ENCODE measurements around the gene EXOC5. TPM values are rescaled to one million over a fixed set of nuclear protein-coding genes. Genes with fewer than 3 reads are reported as not detected.

Gene EXOC5
- polyA plus RNA-seq, 1 donor from 2014 or later = 138 TPM

- no peaks in the 10 kb centered on the region for H4K20me1 ChIP-seq (ENCODE audit: insufficient read depth)
- no peak overlapping the region for H3K9ac ChIP-seq (ENCODE audit: low read length)
- no peak overlapping the region for H3K4me3 ChIP-seq (ENCODE audit: low read length)
- no peak overlapping the region for H3K27ac ChIP-seq (ENCODE audit: low read length)
- no peaks in the 10 kb centered on the region for H3K36me3 ChIP-seq (ENCODE audit: insufficient read depth, low read length)
- no peaks in the 10 kb centered on the region for H3K9me2 ChIP-seq (ENCODE audit: insufficient read depth, low read length)
- H3K9me3 ChIP-seq (ENCODE audit: low read length) = no peaks in the 10 kb centered on the region
- no peaks in the 10 kb centered on the region for H3F3A ChIP-seq (ENCODE audit: insufficient read depth, low read length, poor library complexity, severe bottlenecking)
- no peak overlapping the region for H3K4me2 ChIP-seq (ENCODE audit: low read length)
- H2AFZ ChIP-seq (ENCODE audit: low read depth, low read length) = no peak overlapping the region
- no peak for TF ChIP-seq EP300 (conservative IDR thresholded peaks at IDR 0.05; ENCODE audit: poor library complexity, severe bottlenecking)
- no peak for TF ChIP-seq EZH2 (IDR thresholded peaks at IDR 0.05; ENCODE audit: borderline replicate concordance, insufficient read depth, low read length, poor library complexity, severe bottlenecking)
- no peak for TF ChIP-seq TAF1 (IDR thresholded peaks at IDR 0.05; ENCODE audit: low read depth)
- TF ChIP-seq SMC3 (conservative IDR thresholded peaks at IDR 0.05; ENCODE audit: poor library complexity) = no peak
- TF ChIP-seq RAD21 (conservative IDR thresholded peaks at IDR 0.05) = no peak
- no peak for TF ChIP-seq POLR2AphosphoS5 (IDR thresholded peaks at IDR 0.05)
- no peak for TF ChIP-seq MXI1 (conservative IDR thresholded peaks at IDR 0.05; ENCODE audit: poor library complexity, severe bottlenecking)
- no peak for TF ChIP-seq CTCF (IDR thresholded peaks at IDR 0.05; ENCODE audit: poor library complexity, severe bottlenecking)
- TF ChIP-seq, protein P1, sequence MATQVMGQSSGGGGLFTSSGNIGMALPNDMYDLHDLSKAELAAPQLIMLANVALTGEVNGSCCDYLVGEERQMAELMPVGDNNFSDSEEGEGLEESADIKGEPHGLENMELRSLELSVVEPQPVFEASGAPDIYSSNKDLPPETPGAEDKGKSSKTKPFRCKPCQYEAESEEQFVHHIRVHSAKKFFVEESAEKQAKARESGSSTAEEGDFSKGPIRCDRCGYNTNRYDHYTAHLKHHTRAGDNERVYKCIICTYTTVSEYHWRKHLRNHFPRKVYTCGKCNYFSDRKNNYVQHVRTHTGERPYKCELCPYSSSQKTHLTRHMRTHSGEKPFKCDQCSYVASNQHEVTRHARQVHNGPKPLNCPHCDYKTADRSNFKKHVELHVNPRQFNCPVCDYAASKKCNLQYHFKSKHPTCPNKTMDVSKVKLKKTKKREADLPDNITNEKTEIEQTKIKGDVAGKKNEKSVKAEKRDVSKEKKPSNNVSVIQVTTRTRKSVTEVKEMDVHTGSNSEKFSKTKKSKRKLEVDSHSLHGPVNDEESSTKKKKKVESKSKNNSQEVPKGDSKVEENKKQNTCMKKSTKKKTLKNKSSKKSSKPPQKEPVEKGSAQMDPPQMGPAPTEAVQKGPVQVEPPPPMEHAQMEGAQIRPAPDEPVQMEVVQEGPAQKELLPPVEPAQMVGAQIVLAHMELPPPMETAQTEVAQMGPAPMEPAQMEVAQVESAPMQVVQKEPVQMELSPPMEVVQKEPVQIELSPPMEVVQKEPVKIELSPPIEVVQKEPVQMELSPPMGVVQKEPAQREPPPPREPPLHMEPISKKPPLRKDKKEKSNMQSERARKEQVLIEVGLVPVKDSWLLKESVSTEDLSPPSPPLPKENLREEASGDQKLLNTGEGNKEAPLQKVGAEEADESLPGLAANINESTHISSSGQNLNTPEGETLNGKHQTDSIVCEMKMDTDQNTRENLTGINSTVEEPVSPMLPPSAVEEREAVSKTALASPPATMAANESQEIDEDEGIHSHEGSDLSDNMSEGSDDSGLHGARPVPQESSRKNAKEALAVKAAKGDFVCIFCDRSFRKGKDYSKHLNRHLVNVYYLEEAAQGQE (IDR thresholded peaks at IDR 0.05; ENCODE audit: borderline replicate concordance) = no peak
- H3K27me3 ChIP-seq (ENCODE audit: insufficient read depth, low read depth, low read length) = no peaks in the 10 kb centered on the region
- no peaks in the 10 kb centered on the region for H3K79me2 ChIP-seq (replicated peaks; ENCODE audit: insufficient read depth, low read length)
Observed at GRCh38 chr14:57171363-57171762, 97.3 kb downstream of the EXOC5 start.

DNA sequence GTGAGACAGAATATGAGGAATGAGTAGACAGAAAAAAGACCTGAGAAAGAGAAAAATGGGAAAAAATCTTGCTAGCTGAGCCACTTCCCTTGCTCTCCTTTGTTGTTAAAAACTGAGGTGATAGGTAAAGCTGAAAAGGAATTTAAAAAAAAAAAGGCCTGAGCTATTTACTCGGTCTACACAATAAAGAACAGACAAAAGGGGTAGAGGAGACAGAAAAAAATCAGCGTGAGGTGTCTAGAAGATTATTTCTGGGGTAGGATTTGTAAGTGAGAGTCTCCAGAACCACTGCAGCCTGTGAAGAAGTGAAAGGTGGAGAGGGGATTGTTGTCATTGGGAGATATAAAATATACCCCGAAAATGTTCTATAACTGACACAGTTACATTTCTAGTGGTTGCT is 98.8 kb downstream of the EXOC5 start:
- H3K9ac ChIP-seq (ENCODE audit: low read length) = no peak overlapping the region
- H3K27me3 ChIP-seq (ENCODE audit: insufficient read depth, low read depth, low read length) = no peaks in the 10 kb centered on the region
- no peak overlapping the region for H3K27ac ChIP-seq (ENCODE audit: low read length)
- H3F3A ChIP-seq (ENCODE audit: insufficient read depth, low read length, poor library complexity, severe bottlenecking) = no peaks in the 10 kb centered on the region
- no peak overlapping the region for H3K4me3 ChIP-seq (ENCODE audit: low read length)
- no peaks in the 10 kb centered on the region for H3K79me2 ChIP-seq (replicated peaks; ENCODE audit: insufficient read depth, low read length)
- H3K4me2 ChIP-seq (ENCODE audit: low read length) = no peak overlapping the region
- no peaks in the 10 kb centered on the region for H3K9me2 ChIP-seq (ENCODE audit: insufficient read depth, low read length)
- no peak overlapping the region for H2AFZ ChIP-seq (ENCODE audit: low read depth, low read length)
- no peaks in the 10 kb centered on the region for H3K9me3 ChIP-seq (ENCODE audit: low read length)
- H3K36me3 ChIP-seq (ENCODE audit: insufficient read depth, low read length) = no peaks in the 10 kb centered on the region
- H4K20me1 ChIP-seq (ENCODE audit: insufficient read depth) = no peaks in the 10 kb centered on the region
- TF ChIP-seq TAF1 (IDR thresholded peaks at IDR 0.05; ENCODE audit: low read depth) (no peak), RAD21 (conservative IDR thresholded peaks at IDR 0.05) (no peak), POLR2AphosphoS5 (IDR thresholded peaks at IDR 0.05) (no peak), CTCF (IDR thresholded peaks at IDR 0.05; ENCODE audit: poor library complexity, severe bottlenecking) (no peak), EP300 (conservative IDR thresholded peaks at IDR 0.05; ENCODE audit: poor library complexity, severe bottlenecking) (no peak), SMC3 (conservative IDR thresholded peaks at IDR 0.05; ENCODE audit: poor library complexity) (no peak)
